Smooth muscle cell (in vitro differentiated cells): ENCODE data around the gene RASSF5. TPM values are rescaled to one million over a fixed set of nuclear protein-coding genes. Genes with fewer than 3 reads are reported as not detected.
A peak's percentile ranks its signal among the peaks of the same experiment; 100 is the strongest.

Experiments
- DNase-seq: peaks from one replicate; lab custom pipeline; 2025; ENCODE audit not compliant: unreplicated experiment; lab: John Stamatoyannopoulos, UW
- H2AFZ ChIP-seq: fragments of 200-600 bp; sonication (generic); 2 replicates; pipeline ENCODE4 v1.6.0; 2016; ENCODE audit warnings: antibody characterized with exemption, low read depth, mild to moderate bottlenecking
- H3F3A ChIP-seq: fragments of 200-600 bp; sonication (generic); 2 replicates; pipeline ENCODE4 v1.6.0; 2017; ENCODE audit warnings: antibody characterized with exemption, low read depth
- H3K27ac ChIP-seq: fragments of 200-600 bp; sonication (generic); 2 replicates; pipeline ENCODE4 v1.5.1; 2016; ENCODE audit warnings: low read depth, mild to moderate bottlenecking
- H3K27me3 ChIP-seq: fragments of 200-600 bp; sonication (generic); 2 replicates; pipeline ENCODE4 v1.6.1; 2016; ENCODE audit warnings: low read depth, mild to moderate bottlenecking
- H3K36me3 ChIP-seq: fragments of 200-600 bp; sonication (generic); 2 replicates; pipeline ENCODE4 v1.5.1; 2016; ENCODE audit warnings: low read depth
- H3K4me1 ChIP-seq: fragments of 200-600 bp; sonication (generic); 2 replicates; pipeline ENCODE4 v1.5.1; 2016; ENCODE audit warnings: low read depth
- H3K4me2 ChIP-seq: fragments of 200-600 bp; sonication (generic); 2 replicates; pipeline ENCODE4 v1.6.0; 2016; ENCODE audit warnings: mild to moderate bottlenecking
- H3K4me3 ChIP-seq: fragments of 200-600 bp; sonication (generic); 2 replicates; pipeline ENCODE4 v1.5.1; 2016; ENCODE audit warnings: mild to moderate bottlenecking
- H3K79me2 ChIP-seq: fragments of 200-600 bp; sonication (generic); 2 replicates; pipeline ENCODE4 v1.6.0; 2016; ENCODE audit warnings: low read depth, mild to moderate bottlenecking
- H3K9ac ChIP-seq: fragments of 200-600 bp; sonication (generic); 2 replicates; pipeline ENCODE4 v1.6.0; 2016; ENCODE audit warnings: low read depth
- H3K9me3 ChIP-seq: fragments of 200-600 bp; sonication (generic); replicated peaks from 2 replicates; pipeline ENCODE4 v1.5.1; 2016; ENCODE audit warnings: low read depth
- H4K20me1 ChIP-seq: fragments of 200-600 bp; sonication (generic); 2 replicates; pipeline ENCODE4 v1.6.0; 2016; ENCODE audit warnings: low read depth
- WGBS: methylation state at CpG from one replicate; pipeline ENCODE4 v1.1.7; 2016; ENCODE audit warnings: low lambda C conversion rate; 5-methylcytosine and 5-hydroxymethylcytosine counted together
- polyA plus RNA-seq: library from polyadenylated mRNA; unstranded; fragments of >200 nt; fragmentation: Nextera tagmentation; extraction: Ambion mirVana; gene quantifications from 2 replicates; pipeline ENCODE4 v1.2.1, GENCODE V29; 2016
- total RNA-seq: library from RNA; depleted of rRNA; stranded (reverse); fragments of >200 nt; gene quantifications from 2 replicates; pipeline ENCODE4 v1.2.3, GENCODE V29; 2014
- TF ChIP-seq, protein P1 (sequence below): fragments of 200-600 bp; sonication (generic); IDR thresholded peaks from 2 replicates; pipeline ENCODE4 v1.5.1; 2017; ENCODE audit warnings: borderline replicate concordance, mild to moderate bottlenecking, antibody characterized with exemption; ENCODE audit not compliant: insufficient read depth, poor library complexity, severe bottlenecking

The RASSF5 gene
- total and polyA plus RNA-seq, 2 experiments from 2014 or later = 2.6 to 3.3 TPM

GRCh38 chr1:206486995-206487788, 20.1 kb upstream of the RASSF5 start:
- 88% methylated on average over 15 of the region's 15 CpGs for WGBS
- TF ChIP-seq, protein P1, sequence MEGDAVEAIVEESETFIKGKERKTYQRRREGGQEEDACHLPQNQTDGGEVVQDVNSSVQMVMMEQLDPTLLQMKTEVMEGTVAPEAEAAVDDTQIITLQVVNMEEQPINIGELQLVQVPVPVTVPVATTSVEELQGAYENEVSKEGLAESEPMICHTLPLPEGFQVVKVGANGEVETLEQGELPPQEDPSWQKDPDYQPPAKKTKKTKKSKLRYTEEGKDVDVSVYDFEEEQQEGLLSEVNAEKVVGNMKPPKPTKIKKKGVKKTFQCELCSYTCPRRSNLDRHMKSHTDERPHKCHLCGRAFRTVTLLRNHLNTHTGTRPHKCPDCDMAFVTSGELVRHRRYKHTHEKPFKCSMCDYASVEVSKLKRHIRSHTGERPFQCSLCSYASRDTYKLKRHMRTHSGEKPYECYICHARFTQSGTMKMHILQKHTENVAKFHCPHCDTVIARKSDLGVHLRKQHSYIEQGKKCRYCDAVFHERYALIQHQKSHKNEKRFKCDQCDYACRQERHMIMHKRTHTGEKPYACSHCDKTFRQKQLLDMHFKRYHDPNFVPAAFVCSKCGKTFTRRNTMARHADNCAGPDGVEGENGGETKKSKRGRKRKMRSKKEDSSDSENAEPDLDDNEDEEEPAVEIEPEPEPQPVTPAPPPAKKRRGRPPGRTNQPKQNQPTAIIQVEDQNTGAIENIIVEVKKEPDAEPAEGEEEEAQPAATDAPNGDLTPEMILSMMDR = no peak
- no peak overlapping the region for H3K4me2 ChIP-seq
- H2AFZ ChIP-seq = no peak overlapping the region
- no peaks in the 10 kb centered on the region for H3K4me1 ChIP-seq
- H3K79me2 ChIP-seq = no peaks in the 10 kb centered on the region
- no peak overlapping the region for H3K9ac ChIP-seq
- H3K36me3 ChIP-seq = no peaks in the 10 kb centered on the region
- no peaks in the 10 kb centered on the region for H3K27me3 ChIP-seq
- no peak overlapping the region for H3K27ac ChIP-seq
- H3F3A ChIP-seq = no peaks in the 10 kb centered on the region
- H4K20me1 ChIP-seq = no peaks in the 10 kb centered on the region
- no peak overlapping the region for H3K4me3 ChIP-seq
- no peak for DNase-seq
- H3K9me3 ChIP-seq = no peaks in the 10 kb centered on the region

GRCh38 chr1:206487970-206488369, 19.4 kb upstream of the RASSF5 start:
- H3K36me3 ChIP-seq = no peaks in the 10 kb centered on the region
- no peaks in the 10 kb centered on the region for H3F3A ChIP-seq
- no peaks in the 10 kb centered on the region for H3K9me3 ChIP-seq
- no peaks in the 10 kb centered on the region for H3K79me2 ChIP-seq
- no peak overlapping the region for H3K27ac ChIP-seq
- H3K4me3 ChIP-seq = no peak overlapping the region
- TF ChIP-seq, protein P1 = no peak
- H2AFZ ChIP-seq = no peak overlapping the region
- no peaks in the 10 kb centered on the region for H4K20me1 ChIP-seq
- no peaks in the 10 kb centered on the region for H3K27me3 ChIP-seq
- no peak overlapping the region for H3K9ac ChIP-seq
- peak overlapping the region; percentile 22 for H3K4me2 ChIP-seq
- H3K4me1 ChIP-seq = no peaks in the 10 kb centered on the region
- 92% methylated on average over 7 of the region's 7 CpGs for WGBS
- no peak for DNase-seq

GRCh38 chr1:206488466-206488865, 18.9 kb upstream of the RASSF5 start:
- TF ChIP-seq, protein P1 = no peak

More at GRCh38 chr1:206488466-206488865, 18.9 kb upstream of the RASSF5 start:
- Histone ChIP-seq H2AFZ (no peak overlapping the region), H3K36me3 (no peaks in the 10 kb centered on the region), H3K9me3 (no peaks in the 10 kb centered on the region), H3F3A (no peaks in the 10 kb centered on the region), H3K9ac (no peak overlapping the region), H3K27ac (no peak overlapping the region), H3K79me2 (no peaks in the 10 kb centered on the region), H3K27me3 (no peaks in the 10 kb centered on the region), H3K4me2 (no peak overlapping the region), H3K4me1 (no peaks in the 10 kb centered on the region), H3K4me3 (no peak overlapping the region), H4K20me1 (no peaks in the 10 kb centered on the region)
- DNase-seq = no peak
- 38% methylated on average over 3 of the region's 3 CpGs for WGBS
